ENCODE measurements around the gene LMNTD1. TPM values are rescaled to one million over a fixed set of nuclear protein-coding genes. Genes with fewer than 3 reads are reported as not detected.

LMNTD1 gene
- polyA plus RNA-seq, 3 donors, result not detected

DNA sequence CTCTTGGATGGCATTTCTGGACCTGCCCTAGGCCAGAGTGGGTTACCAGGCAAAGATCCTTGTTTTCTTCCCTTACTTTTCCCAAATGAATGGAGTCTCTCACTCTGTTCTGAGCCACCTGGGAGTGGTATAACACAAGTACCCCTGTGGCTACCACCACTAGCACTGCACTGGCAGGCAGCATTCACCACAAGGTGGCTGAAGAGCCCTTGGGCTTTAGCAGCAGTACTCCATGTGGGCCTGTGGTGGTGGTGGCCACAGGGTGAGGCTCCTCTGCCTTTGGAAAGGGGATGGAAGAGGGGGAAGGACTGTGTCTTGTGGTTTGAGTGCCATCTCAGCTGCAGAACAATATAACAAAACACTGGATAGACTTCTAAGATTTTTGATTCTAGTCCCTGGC, 38.1 kb upstream of the LMNTD1 start:
- Histone ChIP-seq H3K4me1 (ENCODE audit: control insufficient read depth in 1 of 2, insufficient read depth in 2 of 2, low read length in 2 of 2) (no peaks in the 10 kb centered on the region), H3K79me2 (ENCODE audit: insufficient read depth, low read length) (no peaks in the 10 kb centered on the region), H3K4me3 (replicated peaks in 1 of 3; ENCODE audit: low read depth in 2 of 3, low read length in 3 of 3) (no peak overlapping the region), H2AFZ (ENCODE audit: insufficient read depth, low read depth, low read length, poor library complexity, severe bottlenecking) (no peak overlapping the region), H3K36me3 (replicated peaks in 1 of 2; ENCODE audit: control insufficient read depth in 1 of 2, insufficient read depth in 2 of 2, low read length in 2 of 2) (no peaks in the 10 kb centered on the region), H3K27me3 (ENCODE audit: control insufficient read depth in 2 of 2, insufficient read depth in 2 of 2, low read length in 2 of 2) (no peaks in the 10 kb centered on the region), H3K27ac (ENCODE audit: low read depth in 1 of 2, low read length in 2 of 2) (no peak overlapping the region), H3K9ac (ENCODE audit: insufficient read depth, low read length, poor library complexity, severe bottlenecking) (no peak overlapping the region), H4K20me1 (ENCODE audit: insufficient read depth, low read length) (no peaks in the 10 kb centered on the region), H3K9me3 (replicated peaks in 1 of 2; ENCODE audit: control insufficient read depth in 1 of 2, insufficient read depth in 1 of 2, low read length in 2 of 2) (peaks cover 0 to 12% of the 10 kb centered on the region in 2 donors), H3K4me2 (replicated peaks; ENCODE audit: extremely low read depth, low read length, poor library complexity, severe bottlenecking) (no peak overlapping the region)
- intact Hi-C loops (cut with micrococcal nuclease), result no loop called here
- Mint-ChIP-seq H3K4me3 (no peak overlapping the region), H3K27ac (no peak overlapping the region), H3K27me3 (ENCODE audit: low read depth in 3 of 3) (peaks cover 0 to 1% (median 1%) of the 10 kb centered on the region in 3 donors), H3K9me3 (peaks cover 2 to 17% (median 10%) of the 10 kb centered on the region in 7 donors), H3K36me3 (no peaks in the 10 kb centered on the region), H3K4me1 (no peaks in the 10 kb centered on the region)
- no peak for DNase-seq
- TF ChIP-seq, protein P1, sequence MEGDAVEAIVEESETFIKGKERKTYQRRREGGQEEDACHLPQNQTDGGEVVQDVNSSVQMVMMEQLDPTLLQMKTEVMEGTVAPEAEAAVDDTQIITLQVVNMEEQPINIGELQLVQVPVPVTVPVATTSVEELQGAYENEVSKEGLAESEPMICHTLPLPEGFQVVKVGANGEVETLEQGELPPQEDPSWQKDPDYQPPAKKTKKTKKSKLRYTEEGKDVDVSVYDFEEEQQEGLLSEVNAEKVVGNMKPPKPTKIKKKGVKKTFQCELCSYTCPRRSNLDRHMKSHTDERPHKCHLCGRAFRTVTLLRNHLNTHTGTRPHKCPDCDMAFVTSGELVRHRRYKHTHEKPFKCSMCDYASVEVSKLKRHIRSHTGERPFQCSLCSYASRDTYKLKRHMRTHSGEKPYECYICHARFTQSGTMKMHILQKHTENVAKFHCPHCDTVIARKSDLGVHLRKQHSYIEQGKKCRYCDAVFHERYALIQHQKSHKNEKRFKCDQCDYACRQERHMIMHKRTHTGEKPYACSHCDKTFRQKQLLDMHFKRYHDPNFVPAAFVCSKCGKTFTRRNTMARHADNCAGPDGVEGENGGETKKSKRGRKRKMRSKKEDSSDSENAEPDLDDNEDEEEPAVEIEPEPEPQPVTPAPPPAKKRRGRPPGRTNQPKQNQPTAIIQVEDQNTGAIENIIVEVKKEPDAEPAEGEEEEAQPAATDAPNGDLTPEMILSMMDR (IDR thresholded peaks at IDR 0.05), result no peak

GRCh38 chr12:25590011-25590721, 37.1 kb upstream of the LMNTD1 start:
- WGBS (ENCODE audit: insufficient coverage), result 75% methylated on average over 2 of the region's 5 CpGs
- H3K4me2 ChIP-seq (replicated peaks; ENCODE audit: extremely low read depth, low read length, poor library complexity, severe bottlenecking), result no peak overlapping the region
- H3K27ac Mint-ChIP-seq, result peak overlapping the region in 1 of 7 donors; percentile 46

More at GRCh38 chr12:25590011-25590721, 37.1 kb upstream of the LMNTD1 start:
- Histone ChIP-seq H3K79me2 (ENCODE audit: insufficient read depth, low read length) (no peaks in the 10 kb centered on the region), H3K36me3 (replicated peaks in 1 of 2; ENCODE audit: control insufficient read depth in 1 of 2, insufficient read depth in 2 of 2, low read length in 2 of 2) (no peaks in the 10 kb centered on the region), H2AFZ (ENCODE audit: insufficient read depth, low read depth, low read length, poor library complexity, severe bottlenecking) (no peak overlapping the region), H3K4me3 (replicated peaks in 1 of 3; ENCODE audit: low read depth in 2 of 3, low read length in 3 of 3) (no peak overlapping the region), H3K27ac (ENCODE audit: low read depth in 1 of 2, low read length in 2 of 2) (no peak overlapping the region), H3K9ac (ENCODE audit: insufficient read depth, low read length, poor library complexity, severe bottlenecking) (no peak overlapping the region), H3K4me1 (ENCODE audit: control insufficient read depth in 1 of 2, insufficient read depth in 2 of 2, low read length in 2 of 2) (no peaks in the 10 kb centered on the region), H4K20me1 (ENCODE audit: insufficient read depth, low read length) (no peaks in the 10 kb centered on the region), H3K9me3 (replicated peaks in 1 of 2; ENCODE audit: control insufficient read depth in 1 of 2, insufficient read depth in 1 of 2, low read length in 2 of 2) (peaks cover 0 to 12% of the 10 kb centered on the region in 2 donors), H3K27me3 (ENCODE audit: control insufficient read depth in 2 of 2, insufficient read depth in 2 of 2, low read length in 2 of 2) (no peaks in the 10 kb centered on the region)
- Mint-ChIP-seq H3K4me1 (no peaks in the 10 kb centered on the region), H3K36me3 (no peaks in the 10 kb centered on the region), H3K27me3 (ENCODE audit: low read depth in 3 of 3) (peaks cover 0 to 2% (median 1%) of the 10 kb centered on the region in 3 donors), H3K9me3 (peaks cover 3 to 17% (median 12%) of the 10 kb centered on the region in 7 donors), H3K4me3 (no peak overlapping the region)
- intact Hi-C loops (cut with micrococcal nuclease), result no loop called here
- TF ChIP-seq, protein P1 (IDR thresholded peaks at IDR 0.05), result no peak
- no peak for DNase-seq

All from CD14-positive monocyte (primary cell).